Measurements from ENCODE around the gene MACROD1.

- no peak for TF ChIP-seq CTCF (IDR thresholded peaks at IDR 0.05)
- no peak for TF ChIP-seq POLR2AphosphoS5 (IDR thresholded peaks at IDR 0.05)
- no peak for TF ChIP-seq POLR2A (IDR thresholded peaks at IDR 0.05)
Measured at GRCh38 chr11:64130618-64131017, 35.3 kb downstream of the MACROD1 start.

Measured in suprapubic skin (tissue), 4 donors.